ENCODE measurements around the gene BID.

The BID gene

DNA sequence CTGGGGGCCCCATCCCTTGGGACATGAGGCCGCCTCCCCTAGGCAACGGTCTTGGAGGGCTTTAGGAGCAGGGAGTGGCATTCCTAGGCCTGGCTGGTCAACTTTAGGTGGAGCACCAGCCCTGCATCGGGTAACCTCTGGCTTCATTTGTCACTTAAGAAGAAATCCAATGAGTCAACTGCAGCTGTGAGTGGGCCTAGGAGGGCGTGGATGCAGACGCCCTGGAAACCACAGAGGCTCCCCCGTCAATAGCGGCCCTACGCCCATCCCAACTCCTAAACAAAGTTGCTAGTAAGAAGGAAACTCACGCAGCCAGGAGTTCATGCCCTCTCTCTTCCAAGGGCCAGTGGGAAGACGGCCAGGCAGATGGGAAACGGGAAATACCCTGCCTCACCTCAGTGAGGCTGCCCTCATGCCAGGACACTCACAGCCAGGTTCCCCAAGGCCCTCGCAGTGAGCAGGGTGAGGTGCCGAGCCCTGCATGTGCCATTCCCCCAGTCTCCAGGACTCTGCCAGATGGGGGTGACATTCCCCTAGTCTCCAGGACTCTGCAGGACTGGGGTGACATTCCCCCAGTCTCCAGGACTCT, 20.8 kb downstream of the BID start:
- H3K9me2 ChIP-seq (replicated peaks; ENCODE audit: control insufficient read depth, low read length) = no peaks in the 10 kb centered on the region
- TF ChIP-seq, protein P1, sequence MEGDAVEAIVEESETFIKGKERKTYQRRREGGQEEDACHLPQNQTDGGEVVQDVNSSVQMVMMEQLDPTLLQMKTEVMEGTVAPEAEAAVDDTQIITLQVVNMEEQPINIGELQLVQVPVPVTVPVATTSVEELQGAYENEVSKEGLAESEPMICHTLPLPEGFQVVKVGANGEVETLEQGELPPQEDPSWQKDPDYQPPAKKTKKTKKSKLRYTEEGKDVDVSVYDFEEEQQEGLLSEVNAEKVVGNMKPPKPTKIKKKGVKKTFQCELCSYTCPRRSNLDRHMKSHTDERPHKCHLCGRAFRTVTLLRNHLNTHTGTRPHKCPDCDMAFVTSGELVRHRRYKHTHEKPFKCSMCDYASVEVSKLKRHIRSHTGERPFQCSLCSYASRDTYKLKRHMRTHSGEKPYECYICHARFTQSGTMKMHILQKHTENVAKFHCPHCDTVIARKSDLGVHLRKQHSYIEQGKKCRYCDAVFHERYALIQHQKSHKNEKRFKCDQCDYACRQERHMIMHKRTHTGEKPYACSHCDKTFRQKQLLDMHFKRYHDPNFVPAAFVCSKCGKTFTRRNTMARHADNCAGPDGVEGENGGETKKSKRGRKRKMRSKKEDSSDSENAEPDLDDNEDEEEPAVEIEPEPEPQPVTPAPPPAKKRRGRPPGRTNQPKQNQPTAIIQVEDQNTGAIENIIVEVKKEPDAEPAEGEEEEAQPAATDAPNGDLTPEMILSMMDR (IDR thresholded peaks at IDR 0.05; ENCODE audit: low read depth, low read length, poor library complexity, severe bottlenecking) = no peak
- TF ChIP-seq EZH2phosphoT487 (IDR thresholded peaks at IDR 0.05; ENCODE audit: borderline replicate concordance, low read length) = no peak

GRCh38 chr22:17751596-17751995, 22.7 kb downstream of the BID start:
- TF ChIP-seq EZH2phosphoT487 (IDR thresholded peaks at IDR 0.05; ENCODE audit: borderline replicate concordance, low read length) = no peak
- TF ChIP-seq, protein P1 (IDR thresholded peaks at IDR 0.05; ENCODE audit: low read depth, low read length, poor library complexity, severe bottlenecking) = no peak
- Histone ChIP-seq H3K36me3 (ENCODE audit: control insufficient read depth, low read length) (no peaks in the 10 kb centered on the region), H3K4me2 (ENCODE audit: low read length) (no peak overlapping the region), H4K20me1 (ENCODE audit: control insufficient read depth, insufficient read depth, low read depth, low read length) (no peaks in the 10 kb centered on the region), H3K9me3 (ENCODE audit: control insufficient read depth, insufficient read depth, low read length) (no peaks in the 10 kb centered on the region), H3K9me2 (replicated peaks; ENCODE audit: control insufficient read depth, low read length) (no peaks in the 10 kb centered on the region), H3K4me1 (ENCODE audit: control insufficient read depth, low read length) (no peaks in the 10 kb centered on the region), H3F3A (ENCODE audit: control insufficient read depth, insufficient read depth) (no peaks in the 10 kb centered on the region), H3K79me2 (ENCODE audit: control insufficient read depth, low read length) (peaks cover 32% of the 10 kb centered on the region), H3K27me3 (ENCODE audit: control insufficient read depth, low read length) (no peaks in the 10 kb centered on the region), H3K4me3 (ENCODE audit: low read length) (no peak overlapping the region), H3K27ac (ENCODE audit: low read depth, low read length) (no peak overlapping the region)

More for the DNA sequence above, 20.8 kb downstream of the BID start:
- H3K4me2 ChIP-seq (ENCODE audit: low read length) = no peak overlapping the region
- H3K9me3 ChIP-seq (ENCODE audit: control insufficient read depth, insufficient read depth, low read length) = no peaks in the 10 kb centered on the region
- no peak overlapping the region for H3K4me3 ChIP-seq (ENCODE audit: low read length)
- no peaks in the 10 kb centered on the region for H3K27me3 ChIP-seq (ENCODE audit: control insufficient read depth, low read length)
- H3K27ac ChIP-seq (ENCODE audit: low read depth, low read length) = no peak overlapping the region
- no peaks in the 10 kb centered on the region for H3K36me3 ChIP-seq (ENCODE audit: control insufficient read depth, low read length)
- peaks cover 47% of the 10 kb centered on the region for H3K79me2 ChIP-seq (ENCODE audit: control insufficient read depth, low read length)
- H3F3A ChIP-seq (ENCODE audit: control insufficient read depth, insufficient read depth) = no peaks in the 10 kb centered on the region
- peaks cover 3% of the 10 kb centered on the region; the same call in 1 of the 2 replicates for H4K20me1 ChIP-seq (ENCODE audit: control insufficient read depth, insufficient read depth, low read depth, low read length)
- no peaks in the 10 kb centered on the region for H3K4me1 ChIP-seq (ENCODE audit: control insufficient read depth, low read length)

DNA sequence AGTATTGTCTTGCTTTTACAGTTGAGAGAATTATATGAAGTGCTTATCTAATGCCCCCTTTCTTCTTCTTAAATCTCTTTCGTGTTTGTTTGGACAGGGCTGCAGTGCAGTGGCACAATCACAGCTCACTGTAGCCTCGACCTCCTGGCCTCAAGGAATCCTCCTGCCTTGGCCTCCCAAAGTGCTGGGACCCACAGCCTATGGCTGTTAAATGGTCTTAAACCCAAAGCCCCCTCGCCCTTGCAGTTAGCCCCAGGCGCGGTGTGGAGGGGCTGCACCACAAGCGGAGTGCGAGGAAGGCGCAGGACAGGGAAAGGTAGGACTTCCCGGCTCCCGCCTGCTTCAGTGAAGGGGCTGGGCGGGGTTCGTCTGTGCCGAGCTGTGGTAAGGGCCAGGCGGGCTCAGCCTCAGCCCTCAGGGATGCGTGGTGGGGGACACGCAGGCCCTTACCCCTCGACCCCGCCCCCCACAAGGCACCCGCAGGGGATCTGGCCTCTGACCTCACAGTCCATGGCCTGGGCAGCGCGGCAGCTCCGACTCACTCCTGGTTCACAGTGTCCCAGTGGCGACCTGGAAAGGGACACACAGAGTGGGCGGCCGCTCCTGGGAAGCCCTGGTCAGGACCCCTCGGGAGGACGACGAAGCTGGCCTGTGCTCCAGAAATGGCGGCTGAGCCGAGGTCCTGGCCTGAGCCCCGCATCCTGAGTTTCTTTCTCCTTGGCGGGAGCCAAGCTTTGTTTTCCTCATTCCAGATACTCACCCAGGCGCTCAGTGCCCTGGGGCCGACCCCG, 24.5 kb downstream of the BID start:
- TF ChIP-seq, protein P1 (IDR thresholded peaks at IDR 0.05; ENCODE audit: low read depth, low read length, poor library complexity, severe bottlenecking) = no peak
- TF ChIP-seq EZH2phosphoT487 (IDR thresholded peaks at IDR 0.05; ENCODE audit: borderline replicate concordance, low read length) = no peak
- H3K27ac ChIP-seq (ENCODE audit: low read depth, low read length) = no peak overlapping the region
- no peaks in the 10 kb centered on the region for H3K9me3 ChIP-seq (ENCODE audit: control insufficient read depth, insufficient read depth, low read length)
- H3K9me2 ChIP-seq (replicated peaks; ENCODE audit: control insufficient read depth, low read length) = no peaks in the 10 kb centered on the region
- no peaks in the 10 kb centered on the region for H3K4me1 ChIP-seq (ENCODE audit: control insufficient read depth, low read length)
- peaks cover 24% of the 10 kb centered on the region for H3K79me2 ChIP-seq (ENCODE audit: control insufficient read depth, low read length)
- H3F3A ChIP-seq (ENCODE audit: control insufficient read depth, insufficient read depth) = no peaks in the 10 kb centered on the region
- no peak overlapping the region for H3K4me3 ChIP-seq (ENCODE audit: low read length)
- no peaks in the 10 kb centered on the region for H3K27me3 ChIP-seq (ENCODE audit: control insufficient read depth, low read length)
- no peak overlapping the region for H3K4me2 ChIP-seq (ENCODE audit: low read length)
- no peaks in the 10 kb centered on the region for H3K36me3 ChIP-seq (ENCODE audit: control insufficient read depth, low read length)
- no peaks in the 10 kb centered on the region for H4K20me1 ChIP-seq (ENCODE audit: control insufficient read depth, insufficient read depth, low read depth, low read length)

Data from DOHH2 (cell line).